HG03103 (cell line): ENCODE results near the gene ZFYVE9.

Experiments
- ATAC-seq: cut with Tn5 transposase; IDR thresholded peaks from one replicate; pipeline ENCODE4 v1.9.1; 2021; ENCODE audit warnings: low read depth; ENCODE audit not compliant: unreplicated experiment

The ZFYVE9 gene

GRCh38 chr1:52239708-52240001, 97.8 kb downstream of the ZFYVE9 start:
- no peak for ATAC-seq

GRCh38 chr1:52240592-52241210, 98.8 kb downstream of the ZFYVE9 start:
- no peak for ATAC-seq

- no peak for ATAC-seq
Measured at GRCh38 chr1:52243221-52243987, 101.5 kb downstream of the ZFYVE9 start.

GRCh38 chr1:52249831-52250230, 107.9 kb downstream of the ZFYVE9 start:
- no peak for ATAC-seq

- ATAC-seq = no peak
Measured at GRCh38 chr1:52253421-52253820, 111.5 kb downstream of the ZFYVE9 start.

- ATAC-seq = no peak
Measured at GRCh38 chr1:52259886-52260285, 118.0 kb downstream of the ZFYVE9 start.

- ATAC-seq = no peak
Measured at GRCh38 chr1:52263153-52263910, 121.4 kb downstream of the ZFYVE9 start.

- ATAC-seq = no peak
Measured at GRCh38 chr1:52264530-52265115, 122.7 kb downstream of the ZFYVE9 start.

- ATAC-seq = no peak
Measured at GRCh38 chr1:52266507-52266906, 124.6 kb downstream of the ZFYVE9 start.

GRCh38 chr1:52268372-52268771, 126.5 kb downstream of the ZFYVE9 start:
- no peak for ATAC-seq

- ATAC-seq = no peak
Measured at GRCh38 chr1:52281518-52281917, 139.6 kb downstream of the ZFYVE9 start.

GRCh38 chr1:52288286-52288685, 146.4 kb downstream of the ZFYVE9 start:
- no peak for ATAC-seq

GRCh38 chr1:52294580-52294979, 152.7 kb downstream of the ZFYVE9 start:
- ATAC-seq = no peak

GRCh38 chr1:52296345-52296744, 154.5 kb downstream of the ZFYVE9 start:
- no peak for ATAC-seq

GRCh38 chr1:52305417-52306226, 163.7 kb downstream of the ZFYVE9 start:
- no peak for ATAC-seq

- ATAC-seq = no peak
Measured at GRCh38 chr1:52306227-52307006, 164.5 kb downstream of the ZFYVE9 start.

- ATAC-seq = no peak
Measured at GRCh38 chr1:52321061-52321460, 179.2 kb downstream of the ZFYVE9 start.

- ATAC-seq = no peak
Measured at GRCh38 chr1:52323731-52324130, 181.8 kb downstream of the ZFYVE9 start.

GRCh38 chr1:52325786-52326185, 183.9 kb downstream of the ZFYVE9 start:
- no peak for ATAC-seq

- ATAC-seq = no peak
Measured at GRCh38 chr1:52328615-52329014, 186.7 kb downstream of the ZFYVE9 start.
